HG02571 (cell line): Measurements from ENCODE around the gene PI16.

Experiments used
- ATAC-seq: cut with Tn5 transposase; IDR thresholded peaks from one replicate; pipeline ENCODE4 v1.9.1; 2021; ENCODE audit warnings: mild to moderate bottlenecking, moderate library complexity; ENCODE audit not compliant: unreplicated experiment

Gene PI16, protein sequence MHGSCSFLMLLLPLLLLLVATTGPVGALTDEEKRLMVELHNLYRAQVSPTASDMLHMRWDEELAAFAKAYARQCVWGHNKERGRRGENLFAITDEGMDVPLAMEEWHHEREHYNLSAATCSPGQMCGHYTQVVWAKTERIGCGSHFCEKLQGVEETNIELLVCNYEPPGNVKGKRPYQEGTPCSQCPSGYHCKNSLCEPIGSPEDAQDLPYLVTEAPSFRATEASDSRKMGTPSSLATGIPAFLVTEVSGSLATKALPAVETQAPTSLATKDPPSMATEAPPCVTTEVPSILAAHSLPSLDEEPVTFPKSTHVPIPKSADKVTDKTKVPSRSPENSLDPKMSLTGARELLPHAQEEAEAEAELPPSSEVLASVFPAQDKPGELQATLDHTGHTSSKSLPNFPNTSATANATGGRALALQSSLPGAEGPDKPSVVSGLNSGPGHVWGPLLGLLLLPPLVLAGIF

DNA sequence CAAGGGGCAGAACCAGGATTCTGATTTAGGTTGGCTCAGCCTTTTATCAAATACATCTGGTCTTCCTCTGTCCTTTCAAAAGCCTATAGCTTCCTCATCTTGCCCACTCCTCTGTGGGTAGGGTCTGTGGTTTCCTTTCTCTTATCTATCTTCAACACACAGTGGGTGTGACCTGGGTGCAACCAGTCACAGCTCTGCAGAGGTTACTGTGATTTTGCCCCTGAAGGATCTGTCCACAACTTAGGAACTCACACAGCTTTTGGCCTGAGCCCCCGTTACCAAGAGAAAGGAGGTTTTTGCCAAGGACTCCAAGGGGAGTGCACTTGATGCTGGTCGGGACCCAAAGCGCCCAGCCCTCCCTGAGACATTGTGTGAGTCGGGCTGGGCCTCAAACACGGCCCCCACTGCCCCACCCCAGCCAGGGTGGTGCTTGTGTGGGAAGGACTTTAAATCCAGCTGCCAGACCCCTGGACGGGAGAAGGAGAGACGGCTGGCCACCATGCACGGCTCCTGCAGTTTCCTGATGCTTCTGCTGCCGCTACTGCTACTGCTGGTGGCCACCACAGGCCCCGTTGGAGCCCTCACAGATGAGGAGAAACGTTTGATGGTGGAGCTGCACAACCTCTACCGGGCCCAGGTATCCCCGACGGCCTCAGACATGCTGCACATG, at the start of gene PI16:
PI16 (plus strand) TSS at position 477 of the 670 bp plus-strand sequence; CDS start at position 500, 23 bp downstream.
- no peak for ATAC-seq

GRCh38 chr6:36904851-36905393, 49.6 kb upstream of the PI16 start:
- no peak for ATAC-seq

DNA sequence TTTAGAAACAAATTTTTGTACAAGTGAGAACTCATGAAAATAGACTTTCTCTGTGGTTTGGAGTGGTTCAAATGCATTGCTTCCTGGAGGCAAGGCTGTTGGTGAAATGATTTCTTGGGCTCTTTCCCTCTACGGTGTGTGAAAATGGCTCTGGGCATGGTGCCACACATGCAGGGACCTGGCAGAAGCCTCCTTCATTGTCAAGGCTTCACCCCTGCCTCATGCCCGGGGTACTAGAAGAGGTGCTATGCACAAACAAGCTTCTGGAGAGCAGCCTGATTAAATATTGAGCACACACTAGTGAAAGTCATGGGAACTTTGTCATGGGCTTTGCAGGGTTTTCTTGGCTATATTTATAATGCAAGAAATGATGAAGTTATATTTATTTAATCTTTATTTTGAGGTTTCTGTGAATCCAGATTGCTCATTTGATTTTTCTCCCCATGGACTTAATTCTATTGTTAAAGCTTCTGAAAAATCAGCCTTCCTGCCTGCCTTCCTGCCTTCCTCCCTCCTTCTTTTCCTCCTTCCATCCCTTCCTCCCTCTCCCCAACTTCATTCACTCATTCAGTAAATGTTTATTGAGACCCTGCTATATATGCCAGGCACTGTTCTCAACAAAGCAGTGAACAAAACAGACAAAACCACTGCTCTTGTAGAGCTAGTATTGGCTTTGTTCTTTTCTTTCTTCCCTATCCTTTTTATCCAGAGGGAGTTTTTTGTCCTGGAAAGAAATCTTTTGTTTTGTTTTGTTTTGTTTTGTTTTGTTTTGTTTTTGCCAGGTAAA, 47.8 kb upstream of the PI16 start:
- ATAC-seq: no peak

GRCh38 chr6:36907781-36908180, 46.8 kb upstream of the PI16 start:
- ATAC-seq: no peak

DNA sequence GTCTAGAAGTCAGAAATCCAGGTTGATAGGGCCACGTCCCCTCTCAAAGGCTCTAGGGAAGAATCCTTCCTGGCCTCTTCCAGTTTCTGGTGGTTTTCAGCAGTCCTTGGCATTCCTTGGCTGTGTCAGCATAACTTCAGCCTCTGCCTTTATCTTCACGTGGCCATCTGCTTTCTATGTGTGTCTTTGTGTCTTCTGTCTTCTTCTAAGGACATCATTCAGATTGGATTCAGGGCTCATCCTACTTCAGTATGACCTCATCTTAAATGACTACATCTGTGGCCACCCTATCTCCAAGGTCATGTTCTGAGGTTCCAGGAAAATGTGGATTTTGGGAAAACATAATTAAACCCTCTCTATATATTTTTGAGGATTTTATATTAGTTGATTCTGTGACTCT, 45.8 kb upstream of the PI16 start:
- no peak for ATAC-seq

- peak; percentile 13 for ATAC-seq
These were observed 42.5 kb upstream of the PI16 start for GRCh38 chr6:36912030-36912454.

GRCh38 chr6:36912586-36912985, 42.0 kb upstream of the PI16 start:
- ATAC-seq: peak; percentile 84

GRCh38 chr6:36913082-36913481, 41.5 kb upstream of the PI16 start:
- ATAC-seq: no peak

DNA sequence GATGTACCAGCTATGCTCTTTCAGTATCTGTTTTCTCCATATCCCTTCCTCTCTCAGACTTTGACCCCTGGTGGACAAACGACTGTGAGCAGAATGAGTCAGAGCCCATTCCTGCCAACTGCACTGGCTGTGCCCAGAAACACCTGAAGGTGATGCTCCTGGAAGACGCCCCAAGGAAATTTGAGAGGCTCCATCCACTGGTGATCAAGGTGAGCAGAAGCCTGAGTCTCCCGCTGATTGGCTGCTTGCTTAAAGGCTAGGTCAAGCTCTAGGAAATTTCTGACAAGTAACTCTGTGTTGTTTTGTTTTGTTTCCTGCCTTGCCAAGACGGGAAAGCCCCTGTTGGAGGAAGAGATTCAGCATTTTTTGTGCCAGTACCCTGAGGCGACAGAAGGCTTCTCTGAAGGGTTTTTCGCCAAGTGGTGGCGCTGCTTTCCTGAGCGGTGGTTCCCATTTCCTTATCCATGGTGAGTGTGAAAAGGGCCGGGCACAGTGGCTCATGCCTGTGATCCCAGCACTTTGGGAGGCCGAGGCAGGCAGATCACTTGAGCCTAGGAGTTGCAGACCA, 40.2 kb upstream of the PI16 start:
- ATAC-seq: no peak

DNA sequence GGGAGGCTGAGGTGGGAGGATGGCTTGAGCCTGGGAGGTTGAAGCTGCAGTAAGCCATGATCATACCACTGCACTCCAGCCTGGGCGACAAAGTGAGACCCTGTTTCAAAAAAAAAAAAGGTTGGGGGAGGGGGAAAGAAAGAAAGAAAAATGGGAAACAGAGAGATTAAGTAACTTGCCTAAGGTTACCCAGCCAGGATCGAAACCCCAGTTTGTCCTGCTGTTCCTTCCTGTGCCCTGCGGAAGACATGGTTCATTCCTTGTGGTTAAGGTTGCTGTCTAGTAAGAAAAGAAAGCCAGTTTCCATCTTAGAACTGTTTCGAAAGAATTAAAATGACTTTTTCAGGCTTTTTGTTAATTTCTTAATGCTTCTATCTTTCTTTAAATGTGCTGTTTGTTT, 38.9 kb upstream of the PI16 start:
- ATAC-seq: no peak

DNA sequence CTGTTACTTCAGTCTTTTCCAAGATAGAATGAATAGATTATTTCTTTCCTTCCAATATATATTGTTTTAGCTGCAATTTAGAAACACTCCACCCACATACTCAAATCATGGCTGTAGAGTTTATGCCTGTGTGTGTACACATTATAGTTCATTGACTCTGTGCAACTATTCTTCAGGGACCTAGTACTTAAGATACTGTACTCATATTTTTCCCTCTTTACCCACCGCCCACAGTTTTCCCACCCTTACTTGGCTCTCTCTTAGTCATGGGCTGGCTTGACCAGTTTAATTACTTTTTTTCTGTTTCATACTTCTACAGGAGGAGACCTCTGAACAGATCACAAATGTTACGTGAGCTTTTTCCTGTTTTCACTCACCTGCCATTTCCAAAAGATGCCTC, 38.4 kb upstream of the PI16 start:
- ATAC-seq: no peak

DNA sequence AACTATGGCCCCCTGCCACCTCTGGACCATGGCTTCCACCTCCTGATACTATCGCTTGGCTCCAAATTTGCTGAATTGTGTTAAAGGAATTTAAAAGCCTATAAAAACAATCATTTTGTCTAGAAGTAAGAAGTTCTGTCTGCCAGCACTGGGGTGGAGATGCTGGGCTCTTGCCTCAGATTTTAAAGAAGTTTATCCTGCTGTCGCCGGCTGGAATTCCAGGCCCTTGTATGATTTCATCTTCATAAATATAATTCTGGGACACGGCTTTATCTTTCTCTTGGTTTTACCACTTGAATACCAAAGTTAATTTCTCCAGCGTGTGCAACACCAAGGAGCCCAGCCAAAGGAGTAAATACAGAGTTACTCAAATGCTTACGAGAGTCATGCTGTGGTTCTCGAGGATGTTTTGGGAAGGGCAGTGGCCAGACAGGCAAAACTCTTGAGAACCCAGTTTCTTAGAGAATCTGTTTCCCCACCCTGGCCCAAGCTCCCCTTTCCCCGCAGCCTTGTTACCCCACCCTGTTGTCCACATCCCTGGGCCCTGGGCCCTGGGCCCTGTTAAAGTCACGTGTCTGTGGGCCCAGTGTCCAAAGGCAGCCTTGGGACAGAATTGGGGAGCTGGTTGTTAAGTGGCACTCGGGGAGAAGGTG, 36.9 kb upstream of the PI16 start:
- no peak for ATAC-seq

DNA sequence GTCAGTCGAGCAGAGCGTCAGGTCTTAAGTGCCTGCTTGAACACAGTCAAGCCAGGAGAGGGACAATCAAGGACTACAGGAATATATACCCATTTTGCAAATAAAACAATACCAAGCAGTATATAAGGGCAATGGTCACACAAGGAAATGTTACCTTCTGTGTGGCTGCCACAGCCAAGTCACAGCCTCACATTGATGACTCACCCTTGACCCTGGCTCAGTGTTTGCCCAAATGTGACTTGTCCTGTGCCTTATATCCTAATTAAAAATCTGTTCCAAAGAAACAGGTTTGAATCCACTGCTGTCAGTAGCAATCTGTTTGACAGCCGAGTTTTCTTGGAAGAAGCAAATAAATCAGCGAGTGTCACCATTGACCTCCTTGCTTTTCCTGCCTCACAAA, 34.5 kb upstream of the PI16 start:
- ATAC-seq: no peak

DNA sequence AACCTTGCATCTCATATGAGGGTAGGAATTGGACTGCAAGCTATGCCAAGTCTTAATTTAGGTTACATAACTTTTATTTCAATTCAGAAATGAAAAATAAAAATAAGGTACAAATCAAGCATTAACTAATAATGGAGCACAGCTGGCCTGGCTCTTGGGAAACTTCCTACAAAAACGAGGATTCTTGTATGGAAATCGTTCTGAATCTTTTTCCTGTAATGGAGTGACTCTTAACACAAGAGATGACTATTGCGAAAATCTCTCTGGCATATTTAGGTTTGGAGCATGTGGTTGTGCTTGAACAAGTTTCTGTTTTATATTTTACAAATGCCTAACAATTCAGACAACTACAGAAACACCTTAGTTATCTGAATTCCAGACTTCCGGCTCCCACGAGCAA, 34.0 kb upstream of the PI16 start:
- ATAC-seq: no peak

- no peak for ATAC-seq
These were observed 30.4 kb upstream of the PI16 start for GRCh38 chr6:36924131-36924530.

- ATAC-seq: no peak
These were observed 29.7 kb upstream of the PI16 start for GRCh38 chr6:36924778-36925374.

- no peak for ATAC-seq
These were observed 28.7 kb upstream of the PI16 start for GRCh38 chr6:36925809-36926208.

GRCh38 chr6:36926708-36927513, 27.6 kb upstream of the PI16 start:
- no peak for ATAC-seq
